Suppressor macrophage treated with lipopolysaccharide for 4 hours (primary cell): ENCODE results near the gene CCDC174.
"Not testable (repeated sequence)": the region's sequence is repeated elsewhere in the genome, so short reads cannot be mapped to it uniquely, and the experiment has no call there.

Experiments used
- DNase-seq: peaks from one replicate; pipeline ENCODE4 v3.0.0-alpha.2; 2020

Gene CCDC174

GRCh38 chr3:14627815-14628214 is 23.7 kb upstream of the CCDC174 start:
- DNase-seq, result no peak

GRCh38 chr3:14628406-14628805 is 23.2 kb upstream of the CCDC174 start:
- no peak for DNase-seq

GRCh38 chr3:14630404-14631100 is 21.0 kb upstream of the CCDC174 start:
- DNase-seq, result no peak

GRCh38 chr3:14631101-14631497 is 20.5 kb upstream of the CCDC174 start:
- no peak for DNase-seq

- no peak for DNase-seq
Measured at GRCh38 chr3:14631687-14632441, 19.7 kb upstream of the CCDC174 start.

- no peak for DNase-seq
Measured at GRCh38 chr3:14632442-14632930, 19.1 kb upstream of the CCDC174 start.

- no peak for DNase-seq
Measured at GRCh38 chr3:14633417-14633816, 18.1 kb upstream of the CCDC174 start.

- DNase-seq, result peak; percentile 73
Measured at GRCh38 chr3:14633819-14634424, 17.6 kb upstream of the CCDC174 start.

- no peak for DNase-seq
Measured at GRCh38 chr3:14634763-14635400, 16.7 kb upstream of the CCDC174 start.

GRCh38 chr3:14636496-14637087 is 15.0 kb upstream of the CCDC174 start:
- no peak for DNase-seq

GRCh38 chr3:14640157-14640562 is 11.4 kb upstream of the CCDC174 start:
- no peak for DNase-seq

GRCh38 chr3:14640734-14641133 is 10.8 kb upstream of the CCDC174 start:
- no peak for DNase-seq

- DNase-seq, result no peak
Measured at GRCh38 chr3:14641346-14641745, 10.2 kb upstream of the CCDC174 start.

- no peak for DNase-seq
Measured at GRCh38 chr3:14645453-14645852, 6.1 kb upstream of the CCDC174 start.

GRCh38 chr3:14646131-14646573 is 5.4 kb upstream of the CCDC174 start:
- DNase-seq, result no peak

GRCh38 chr3:14646589-14647413 is 4.8 kb upstream of the CCDC174 start:
- DNase-seq, result no peak

- DNase-seq, result no peak
Measured at GRCh38 chr3:14647976-14648955, 3.3 kb upstream of the CCDC174 start.

- no peak for DNase-seq
Measured at GRCh38 chr3:14649466-14649865, 2.1 kb upstream of the CCDC174 start.

GRCh38 chr3:14650193-14650592 is 1.4 kb upstream of the CCDC174 start:
- DNase-seq, result no peak

- DNase-seq, result not testable (repeated sequence)
Measured at GRCh38 chr3:14652360-14652907, 872 bp downstream of the CCDC174 start.
